Measurements from ENCODE around the gene TPSG1. TPM values are rescaled to one million over a fixed set of nuclear protein-coding genes. Genes with fewer than 3 reads are reported as not detected.

The TPSG1 gene
- total RNA-seq, 1 experiment from 2014 or later: not detected

DNA sequence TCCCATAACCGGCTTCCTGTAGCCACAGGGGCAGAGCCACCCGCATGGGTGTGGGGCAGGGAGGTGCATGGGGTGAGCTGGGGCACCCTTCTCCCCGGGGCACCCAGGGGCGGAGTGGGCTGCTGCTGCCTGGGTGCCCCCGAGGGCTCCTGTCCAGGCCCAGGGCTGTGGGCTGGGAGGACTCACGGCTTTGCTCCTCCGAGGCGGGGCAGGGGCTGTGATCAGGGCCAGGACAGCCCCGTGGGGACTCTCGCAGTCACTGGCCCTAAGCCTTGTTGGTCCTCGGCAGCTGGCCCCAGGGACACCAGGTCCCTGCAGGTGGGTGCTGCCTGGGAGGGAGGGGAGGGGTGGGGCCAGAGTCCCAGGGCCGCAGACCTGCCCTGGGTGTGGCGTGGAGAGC, 52.4 kb downstream of the TPSG1 start:
- peaks cover 0 to 1% (median 0%) of the 10 kb centered on the region in 3 experiments; a peak in 3 of 7 replicates for H3K36me3 Mint-ChIP-seq (ENCODE audit: insufficient read depth in 1 of 3, low read depth in 3 of 3)
- no peaks in the 10 kb centered on the region for H3K9me3 Mint-ChIP-seq
- Histone ChIP-seq H2BK5ac (ENCODE audit: insufficient read length, low read length) (no peak overlapping the region), H3K23ac (ENCODE audit: insufficient read length, low read depth, low read length) (no peak overlapping the region), H2AK5ac (ENCODE audit: insufficient read length, low read length) (no peak overlapping the region), H2AFZ (ENCODE audit: low read length) (no peak overlapping the region), H3K79me2 (ENCODE audit: insufficient read depth, low read length) (no peaks in the 10 kb centered on the region), H4K91ac (ENCODE audit: insufficient read length, low read depth, low read length) (no peak overlapping the region), H3K79me1 (ENCODE audit: insufficient read depth, low read depth, low read length, poor library complexity, severe bottlenecking) (no peaks in the 10 kb centered on the region), H3K56ac (ENCODE audit: insufficient read length, low read depth, low read length) (no peak overlapping the region), H2BK120ac (ENCODE audit: low read depth, low read length, poor library complexity, severe bottlenecking) (no peak overlapping the region), H3K23me2 (ENCODE audit: insufficient read length, low read depth, low read length, poor library complexity, severe bottlenecking) (no peaks in the 10 kb centered on the region), H2BK15ac (ENCODE audit: low read depth, low read length) (no peak overlapping the region), H3K18ac (ENCODE audit: insufficient read length, low read depth, low read length) (no peak overlapping the region), H2BK12ac (ENCODE audit: insufficient read length, low read depth, low read length) (no peak overlapping the region), H3K4ac (ENCODE audit: low read depth, low read length) (no peak overlapping the region), H4K8ac (replicated peaks; ENCODE audit: insufficient read length, low read depth, low read length) (no peak overlapping the region), H3K9ac (ENCODE audit: extremely low read depth, insufficient read length, low read length) (no peak overlapping the region), H4K20me1 (ENCODE audit: control insufficient read depth, insufficient read depth, insufficient read length) (no peaks in the 10 kb centered on the region), H3K27me3 (ENCODE audit: insufficient read depth, low read length) (no peaks in the 10 kb centered on the region), H3K4me1 (ENCODE audit: insufficient read depth, low read length) (no peaks in the 10 kb centered on the region), H3K9me3 (ENCODE audit: control insufficient read depth, low read depth, low read length) (no peaks in the 10 kb centered on the region), H3K14ac (ENCODE audit: insufficient read depth, low read length) (no peak overlapping the region; the same call in 1 of the 2 replicates), H3K4me2 (ENCODE audit: insufficient read depth, insufficient read length, low read length) (no peak overlapping the region), H3T11ph (ENCODE audit: low read length) (no peak overlapping the region), H3K27ac (ENCODE audit: insufficient read length, low read depth, low read length) (no peak overlapping the region), H4K5ac (ENCODE audit: insufficient read length, low read depth, low read length) (no peak overlapping the region), H2BK20ac (ENCODE audit: low read depth, low read length, poor library complexity, severe bottlenecking) (no peak overlapping the region)
- no peaks in the 10 kb centered on the region for H3K27me3 Mint-ChIP-seq (ENCODE audit: low read depth)
- no peak overlapping the region for H3K4me3 Mint-ChIP-seq
- no peak overlapping the region for H3K27ac Mint-ChIP-seq
- no peak for DNase-seq
- WGBS (ENCODE audit: extremely low coverage, insufficient read length, low lambda C conversion rate): no CpG with 5 or more reads among the region's 13 CpGs
- H3K4me1 Mint-ChIP-seq: peaks cover 0 to 13% of the 10 kb centered on the region in 2 experiments; a peak in 2 of 4 replicates
- TF ChIP-seq, protein P1, sequence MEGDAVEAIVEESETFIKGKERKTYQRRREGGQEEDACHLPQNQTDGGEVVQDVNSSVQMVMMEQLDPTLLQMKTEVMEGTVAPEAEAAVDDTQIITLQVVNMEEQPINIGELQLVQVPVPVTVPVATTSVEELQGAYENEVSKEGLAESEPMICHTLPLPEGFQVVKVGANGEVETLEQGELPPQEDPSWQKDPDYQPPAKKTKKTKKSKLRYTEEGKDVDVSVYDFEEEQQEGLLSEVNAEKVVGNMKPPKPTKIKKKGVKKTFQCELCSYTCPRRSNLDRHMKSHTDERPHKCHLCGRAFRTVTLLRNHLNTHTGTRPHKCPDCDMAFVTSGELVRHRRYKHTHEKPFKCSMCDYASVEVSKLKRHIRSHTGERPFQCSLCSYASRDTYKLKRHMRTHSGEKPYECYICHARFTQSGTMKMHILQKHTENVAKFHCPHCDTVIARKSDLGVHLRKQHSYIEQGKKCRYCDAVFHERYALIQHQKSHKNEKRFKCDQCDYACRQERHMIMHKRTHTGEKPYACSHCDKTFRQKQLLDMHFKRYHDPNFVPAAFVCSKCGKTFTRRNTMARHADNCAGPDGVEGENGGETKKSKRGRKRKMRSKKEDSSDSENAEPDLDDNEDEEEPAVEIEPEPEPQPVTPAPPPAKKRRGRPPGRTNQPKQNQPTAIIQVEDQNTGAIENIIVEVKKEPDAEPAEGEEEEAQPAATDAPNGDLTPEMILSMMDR (conservative IDR thresholded peaks at IDR 0.05): no peak

Data from H9 (cell line).